H1 (cell line): ENCODE results near the gene NR3C2.

Source experiments
- EZH2 ChIP-seq: fragments of 200-600 bp; sonication (generic); IDR thresholded peaks from 2 replicates; pipeline ENCODE4 v1.7.1; 2012; ENCODE audit warnings: low read depth, mild to moderate bottlenecking, moderate library complexity, low read length, inconsistent platforms; ENCODE audit not compliant: severe bottlenecking
- GABPA ChIP-seq: IDR thresholded peaks from 2 replicates; pipeline ENCODE4 v1.6.1; 2011; ENCODE audit warnings: mild to moderate bottlenecking, low read length, moderate library complexity, borderline replicate concordance; ENCODE audit not compliant: insufficient read depth
- JUN ChIP-seq: IDR thresholded peaks from 2 replicates; pipeline ENCODE4 v1.6.1; 2011; ENCODE audit warnings: low read depth, mild to moderate bottlenecking, improper control_type of control experiment, low read length
- SUZ12 ChIP-seq: fragments of 200-600 bp; sonication (generic); IDR thresholded peaks from 2 replicates; pipeline ENCODE4 v1.6.1; 2012; ENCODE audit warnings: mild to moderate bottlenecking, inconsistent platforms, low read length, moderate library complexity, mixed read lengths
- TEAD4 ChIP-seq: IDR thresholded peaks from 2 replicates; pipeline ENCODE4 v1.6.1; 2012; ENCODE audit warnings: low read depth, low read length, inconsistent platforms, mixed read lengths

- no peak for TF ChIP-seq JUN
- no peak for TF ChIP-seq SUZ12
- no peak for TF ChIP-seq EZH2
- no peak for TF ChIP-seq GABPA
- no peak for TF ChIP-seq TEAD4
Measured at GRCh38 chr4:148299337-148299736, 142.9 kb downstream of the NR3C2 start.
